Activated CD8-positive, alpha-beta memory T cell treated with anti-CD3 and anti-CD28 coated beads, Interleukin-2, amount 50 U/mL, for 24 hours (primary cell): ENCODE results near the gene MESD.

ENCODE experiments used
- DNase-seq: peaks from one replicate; pipeline ENCODE4 v3.0.0-alpha.2; 2020; ENCODE audit errors: extremely low read depth

Gene MESD

GRCh38 chr15:80991421-80991820, 1.8 kb upstream of the MESD start:
- no peak for DNase-seq

- DNase-seq: no peak
These were observed 1.3 kb upstream of the MESD start for GRCh38 chr15:80990955-80991354.

- DNase-seq: no peak
These were observed 520 bp downstream of the MESD start for GRCh38 chr15:80989081-80989517.

GRCh38 chr15:80988148-80988796, 1.3 kb downstream of the MESD start:
- DNase-seq: no peak

GRCh38 chr15:80986487-80986886, 3.1 kb downstream of the MESD start:
- no peak for DNase-seq

GRCh38 chr15:80985981-80986380, 3.6 kb downstream of the MESD start:
- no peak for DNase-seq

GRCh38 chr15:80984856-80985255, 4.8 kb downstream of the MESD start:
- DNase-seq: no peak

GRCh38 chr15:80982839-80983238, 6.8 kb downstream of the MESD start:
- DNase-seq: no peak

- DNase-seq: no peak
These were observed 7.4 kb downstream of the MESD start for GRCh38 chr15:80982205-80982604.

- DNase-seq: no peak
These were observed 9.9 kb downstream of the MESD start for GRCh38 chr15:80979538-80980200.

GRCh38 chr15:80978685-80979329, 10.8 kb downstream of the MESD start:
- DNase-seq: no peak

- DNase-seq: no peak
These were observed 12.0 kb downstream of the MESD start for GRCh38 chr15:80977627-80978036.

- no peak for DNase-seq
These were observed 12.8 kb downstream of the MESD start for GRCh38 chr15:80976851-80977250.

GRCh38 chr15:80974914-80975313, 14.7 kb downstream of the MESD start:
- no peak for DNase-seq

GRCh38 chr15:80972276-80972675, 17.3 kb downstream of the MESD start:
- DNase-seq: no peak

- no peak for DNase-seq
These were observed 18.5 kb downstream of the MESD start for GRCh38 chr15:80971143-80971542.

GRCh38 chr15:80970658-80971057, 19.0 kb downstream of the MESD start:
- no peak for DNase-seq

- peak; percentile 31 for DNase-seq
These were observed 19.5 kb downstream of the MESD start for GRCh38 chr15:80970018-80970657.

- no peak for DNase-seq
These were observed 20.3 kb downstream of the MESD start for GRCh38 chr15:80969316-80969715.

GRCh38 chr15:80967991-80968510, 21.6 kb downstream of the MESD start:
- DNase-seq: no peak

- DNase-seq: no peak
These were observed 22.2 kb downstream of the MESD start for GRCh38 chr15:80967451-80967850.

GRCh38 chr15:80966431-80967197, 23.0 kb downstream of the MESD start:
- no peak for DNase-seq
